Left colon (tissue), 2 donors: ENCODE results near the gene TRPC4AP. TPM values are rescaled to one million over a fixed set of nuclear protein-coding genes. Genes with fewer than 3 reads are reported as not detected.
A peak's percentile ranks its signal among the peaks of the same experiment; 100 is the strongest.

Source experiments
- ATAC-seq: fragments of 200-7000 bp; cut with Tn5 transposase; one replicate; pipeline ENCODE4 v1.9.1; 2020; ENCODE audit warnings: mild to moderate bottlenecking, moderate library complexity
- DNase-seq, 2 donors: peaks; one replicate each; pipeline ENCODE4 v3.0.0-alpha.2; 2020
- intact Hi-C, 2 donors: fragments of 100-400 bp; cut with DNase I in 1 of 2; cut with micrococcal nuclease in 1 of 2; formaldehyde crosslinking; loops; one replicate each; pipeline versions ENCODE4 v1.11.2 to v1.14.0; 2022; cut with DNase I, micrococcal nuclease
- total RNA-seq, 2 donors: library from RNA; stranded (reverse); fragmentation: NEBNext Ultra II Directional; extraction: Animal tissue kit (Norgen Biotek cat#: 25700); gene quantifications; one replicate each; pipeline ENCODE4 v1.2.1, GENCODE V29; 2021
- donor health status: DM: no; HTN: no; CAD: no.
- donor health status: DM: yes; HTN: yes; CAD: no.

Gene TRPC4AP
- total RNA-seq, 2 donors from 2014 or later: 58.9 to 60.6 TPM

- no peak for ATAC-seq
- intact Hi-C loops: no loop called here
- DNase-seq: no peak
Measured at GRCh38 chr20:34985461-34986310, 106.9 kb downstream of the TRPC4AP start.

GRCh38 chr20:34984756-34985261 is 107.8 kb downstream of the TRPC4AP start:
- DNase-seq: no peak
- intact Hi-C loops: no loop called here
- no peak for ATAC-seq

GRCh38 chr20:34983995-34984735 is 108.4 kb downstream of the TRPC4AP start:
- ATAC-seq (peak; percentile 81), DNase-seq (no peak)
- intact Hi-C loops: no loop called here

GRCh38 chr20:34983089-34983820 is 109.4 kb downstream of the TRPC4AP start:
- DNase-seq (no peak), ATAC-seq (peak; percentile 14)
- intact Hi-C loops: no loop called here

GRCh38 chr20:34982270-34983088 is 110.1 kb downstream of the TRPC4AP start:
- ATAC-seq (no peak), DNase-seq (no peak)
- intact Hi-C loops: no loop called here

- ATAC-seq (peak; percentile 64), DNase-seq (peak; percentile 65 to 66)
- intact Hi-C loops: no loop called here
Measured at GRCh38 chr20:34980543-34981233, 111.9 kb downstream of the TRPC4AP start.

GRCh38 chr20:34979366-34980153 is 113.0 kb downstream of the TRPC4AP start:
- ATAC-seq (no peak), DNase-seq (no peak)
- intact Hi-C loops: no loop called here

- DNase-seq: no peak
- no peak for ATAC-seq
- intact Hi-C loops: no loop called here
Measured at GRCh38 chr20:34978092-34978744, 114.4 kb downstream of the TRPC4AP start.

- intact Hi-C loops: no loop called here
- DNase-seq: no peak
- no peak for ATAC-seq
Measured at GRCh38 chr20:34977365-34978091, 115.1 kb downstream of the TRPC4AP start.

- ATAC-seq: no peak
- intact Hi-C loops: no loop called here
- no peak for DNase-seq
Measured at GRCh38 chr20:34976286-34976685, 116.3 kb downstream of the TRPC4AP start.

- intact Hi-C loops: no loop called here
- no peak for DNase-seq
- ATAC-seq: no peak
Measured at GRCh38 chr20:34974246-34974645, 118.4 kb downstream of the TRPC4AP start.

GRCh38 chr20:34971561-34972235 is 120.9 kb downstream of the TRPC4AP start:
- intact Hi-C loops: no loop called here
- ATAC-seq: no peak
- DNase-seq: peak in 1 of 2 donors; percentile 15

- peak in 1 of 2 donors; percentile 14 for DNase-seq
- intact Hi-C loops: no loop called here
- no peak for ATAC-seq
Measured at GRCh38 chr20:34970846-34971560, 121.6 kb downstream of the TRPC4AP start.

- intact Hi-C loops: no loop called here
- ATAC-seq: no peak
- no peak for DNase-seq
Measured at GRCh38 chr20:34970193-34970840, 122.3 kb downstream of the TRPC4AP start.
